Nephron progenitor cell (in vitro differentiated cells): Measurements from ENCODE around the gene CDK8.

Experiments used
- DNase-seq: peaks from one replicate; pipeline ENCODE4 v3.0.0; 2021
- H3K27ac Mint-ChIP-seq: 2 replicates; pipeline ENCODE4 v1.8.0; 2021; ENCODE audit warnings: mild to moderate bottlenecking, moderate library complexity, mixed read lengths
- H3K27me3 Mint-ChIP-seq: 2 replicates; pipeline ENCODE4 v1.8.0; 2021; ENCODE audit warnings: mild to moderate bottlenecking, low read depth, mixed read lengths; ENCODE audit not compliant: poor library complexity
- H3K36me3 Mint-ChIP-seq: 2 replicates; pipeline ENCODE4 v1.8.0; 2021; ENCODE audit warnings: low read depth, mixed read lengths
- H3K4me1 Mint-ChIP-seq: 2 replicates; pipeline ENCODE4 v1.8.0; 2021; ENCODE audit warnings: mixed read lengths
- H3K4me3 Mint-ChIP-seq: 2 replicates; pipeline ENCODE4 v1.8.0; 2021; ENCODE audit warnings: mild to moderate bottlenecking, moderate library complexity, mixed read lengths
- H3K9me3 Mint-ChIP-seq: 2 replicates; pipeline ENCODE4 v1.8.0; 2021; ENCODE audit warnings: mild to moderate bottlenecking, moderate library complexity, mixed read lengths
- CTCF ChIP-seq: fragments of 200-600 bp; sonication (generic); IDR thresholded peaks from 2 replicates; pipeline ENCODE4 v1.5.0; 2021; ENCODE audit warnings: antibody characterized with exemption

The CDK8 gene

GRCh38 chr13:26299168-26299750, 45.3 kb downstream of the CDK8 start:
- Mint-ChIP-seq H3K27me3 (peaks cover 3% of the 10 kb centered on the region), H3K27ac (no peak overlapping the region), H3K4me1 (peaks cover 13% of the 10 kb centered on the region), H3K4me3 (no peak overlapping the region), H3K36me3 (peaks cover 29% of the 10 kb centered on the region), H3K9me3 (peaks cover 14% of the 10 kb centered on the region)
- DNase-seq = no peak
- TF ChIP-seq CTCF = no peak

GRCh38 chr13:26300140-26300539, 46.2 kb downstream of the CDK8 start:
- Mint-ChIP-seq H3K27ac (no peak overlapping the region), H3K27me3 (peaks cover 3% of the 10 kb centered on the region), H3K9me3 (peaks cover 5% of the 10 kb centered on the region), H3K4me3 (no peak overlapping the region), H3K4me1 (peaks cover 13% of the 10 kb centered on the region), H3K36me3 (peaks cover 23% of the 10 kb centered on the region)
- no peak for DNase-seq
- no peak for TF ChIP-seq CTCF

- H3K9me3 Mint-ChIP-seq = peaks cover 20% of the 10 kb centered on the region
- H3K27me3 Mint-ChIP-seq = peaks cover 3% of the 10 kb centered on the region
- H3K4me3 Mint-ChIP-seq = no peak overlapping the region
- no peak overlapping the region for H3K27ac Mint-ChIP-seq
- H3K36me3 Mint-ChIP-seq = peaks cover 33% of the 10 kb centered on the region
- DNase-seq = no peak
- TF ChIP-seq CTCF = no peak
- no peaks in the 10 kb centered on the region for H3K4me1 Mint-ChIP-seq
Observed at GRCh38 chr13:26305676-26306075, 51.7 kb downstream of the CDK8 start.

GRCh38 chr13:26307701-26308100, 53.8 kb downstream of the CDK8 start:
- Mint-ChIP-seq H3K9me3 (peaks cover 31% of the 10 kb centered on the region), H3K27ac (no peak overlapping the region), H3K4me3 (no peak overlapping the region), H3K4me1 (no peaks in the 10 kb centered on the region), H3K36me3 (peaks cover 50% of the 10 kb centered on the region), H3K27me3 (no peaks in the 10 kb centered on the region)
- DNase-seq = no peak
- no peak for TF ChIP-seq CTCF

GRCh38 chr13:26308250-26308649, 54.3 kb downstream of the CDK8 start:
- no peaks in the 10 kb centered on the region for H3K4me1 Mint-ChIP-seq
- peaks cover 54% of the 10 kb centered on the region for H3K36me3 Mint-ChIP-seq
- H3K9me3 Mint-ChIP-seq = peaks cover 31% of the 10 kb centered on the region
- H3K4me3 Mint-ChIP-seq = no peak overlapping the region
- H3K27ac Mint-ChIP-seq = no peak overlapping the region
- TF ChIP-seq CTCF = no peak
- no peak for DNase-seq
- no peaks in the 10 kb centered on the region for H3K27me3 Mint-ChIP-seq

GRCh38 chr13:26308836-26309235, 54.9 kb downstream of the CDK8 start:
- Mint-ChIP-seq H3K4me1 (no peaks in the 10 kb centered on the region), H3K4me3 (no peak overlapping the region), H3K36me3 (peaks cover 49% of the 10 kb centered on the region), H3K9me3 (peaks cover 31% of the 10 kb centered on the region), H3K27ac (no peak overlapping the region), H3K27me3 (no peaks in the 10 kb centered on the region)
- TF ChIP-seq CTCF = no peak
- DNase-seq = no peak
